Keratinocyte (primary cell): ENCODE results near the gene MAML2. TPM values are rescaled to one million over a fixed set of nuclear protein-coding genes. Genes with fewer than 3 reads are reported as not detected.

Experiments
- DNase-seq: peaks from one replicate; pipeline ENCODE4 v3.0.0-alpha.2; 2011; ENCODE audit warnings: low read depth, missing footprints, low spot score
- FAIRE-seq: peaks from 2 replicates; lab custom pipeline; 2011; peaks lifted over from hg19 to GRCh38; lab: Jason Lieb, UNC
- H2AFZ ChIP-seq: 2 replicates; pipeline ENCODE4 v1.6.0; 2012; ENCODE audit warnings: low read length, control low read depth, inconsistent platforms; ENCODE audit not compliant: control insufficient read depth
- H3K27ac ChIP-seq: 2 replicates; pipeline ENCODE4 v1.5.1; 2011; ENCODE audit warnings: low read length; ENCODE audit not compliant: control insufficient read depth, insufficient read depth
- H3K27me3 ChIP-seq: 3 replicates; pipeline ENCODE4 v1.6.0; 2011; ENCODE audit warnings: low read length; ENCODE audit not compliant: control insufficient read depth, insufficient read depth; ENCODE audit errors: extremely low read depth
- H3K36me3 ChIP-seq, 2 experiments: 2 replicates in 1 of 2; 3 replicates in 1 of 2; pipeline ENCODE4 v1.5.1; 2011; ENCODE audit warnings: low read length in 2 of 2, mild to moderate bottlenecking in 1 of 2; ENCODE audit not compliant: control insufficient read depth in 2 of 2, insufficient read depth in 2 of 2; ENCODE audit errors: extremely low read depth in 1 of 2
- H3K4me1 ChIP-seq: 3 replicates; pipeline ENCODE4 v1.5.1; 2011; ENCODE audit warnings: low read length; ENCODE audit not compliant: control insufficient read depth, insufficient read depth; ENCODE audit errors: extremely low read depth
- H3K4me2 ChIP-seq: 3 replicates; pipeline ENCODE4 v1.6.0; 2011; ENCODE audit warnings: low read depth, low read length; ENCODE audit not compliant: control insufficient read depth, insufficient read depth; ENCODE audit errors: extremely low read depth
- H3K4me3 ChIP-seq, 3 experiments: fragments of 200-600 bp in 1 of 3; sonication (generic) in 1 of 3; 2 replicates in 2 of 3; 3 replicates in 1 of 3; pipeline ENCODE4 v1.5.1; 2011 to 2016; ENCODE audit warnings: low read length in 3 of 3, mild to moderate bottlenecking in 3 of 3, control low read depth in 2 of 3, inconsistent platforms in 1 of 3, low read depth in 1 of 3, mixed read lengths in 1 of 3, mixed run types in 1 of 3, moderate library complexity in 1 of 3; ENCODE audit not compliant: control insufficient read depth in 2 of 3, insufficient read depth in 2 of 3; ENCODE audit errors: extremely low read depth in 1 of 3
- H3K79me2 ChIP-seq: 2 replicates; pipeline ENCODE4 v1.6.0; 2012; ENCODE audit warnings: low read length; ENCODE audit not compliant: control insufficient read depth, insufficient read depth
- H3K9ac ChIP-seq: 3 replicates; pipeline ENCODE4 v1.6.0; 2011; ENCODE audit warnings: low read length; ENCODE audit not compliant: control insufficient read depth, insufficient read depth; ENCODE audit errors: extremely low read depth
- H3K9me1 ChIP-seq: 3 replicates; pipeline ENCODE4 v1.6.0; 2011; ENCODE audit warnings: low read length; ENCODE audit not compliant: control insufficient read depth, insufficient read depth; ENCODE audit errors: extremely low read depth
- H3K9me3 ChIP-seq: 2 replicates; pipeline ENCODE4 v1.5.1; 2012; ENCODE audit warnings: low read depth, low read length; ENCODE audit not compliant: control insufficient read depth
- H4K20me1 ChIP-seq: 3 replicates; pipeline ENCODE4 v1.6.0; 2011; ENCODE audit warnings: low read length; ENCODE audit not compliant: control insufficient read depth, insufficient read depth; ENCODE audit errors: extremely low read depth
- CTCF ChIP-seq, 3 experiments: IDR thresholded peaks in 1 of 3; conservative IDR thresholded peaks in 1 of 3; optimal IDR thresholded peaks in 1 of 3; 2 replicates in 2 of 3; 3 replicates in 1 of 3; pipeline versions ENCODE3 to v1.5.1; 2011; ENCODE audit warnings: low read length in 3 of 3, mild to moderate bottlenecking in 3 of 3, moderate library complexity in 2 of 3, control low read depth in 1 of 3, inconsistent platforms in 1 of 3; ENCODE audit not compliant: insufficient read depth in 2 of 3; ENCODE audit errors: extremely low read depth in 1 of 3
- EZH2 ChIP-seq: IDR thresholded peaks from one replicate; pipeline ENCODE4 v1.6.1; 2012; ENCODE audit warnings: inconsistent platforms, mild to moderate bottlenecking, low read length, moderate library complexity
- dilution Hi-C: fragments of 300-500 bp; cut with MboI; formaldehyde crosslinking; loops from one replicate; pipeline ENCODE4 v1.7.0; 2020; ENCODE audit warnings: low sequenced_read_pairs; ENCODE audit not compliant: extremely low pct_ligation_motif_present
- polyA plus RNA-seq, 5 experiments: library from polyadenylated mRNA; depleted of rRNA in 3 of 5; stranded (reverse) in 3 of 5; stranded (forward) in 1 of 5; unstranded in 1 of 5; fragments of >200 nt; gene quantifications; 1 replicate in 1 of 5; 2 replicates in 3 of 5; 3 replicates in 1 of 5; pipeline versions ENCODE4 v1.2.1 to v1.2.3, GENCODE V29; 2011 to 2012; ENCODE audit warnings: missing spikeins in 2 of 5, low read depth in 1 of 5, low replicate concordance in 1 of 5

Gene MAML2
- polyA plus RNA-seq, 1 donor (not counting 4 experiments of a cell fraction or from before 2014, with no cell fraction given), result 4.2 TPM

GRCh38 chr11:96338910-96339705 lies 3.9 kb downstream of the MAML2 start:
- peak overlapping the region in 2 of 3 experiments; percentile 50 to 51 for H3K4me3 ChIP-seq
- no peaks in the 10 kb centered on the region for H3K27me3 ChIP-seq
- peak overlapping the region; percentile 73 for H3K9ac ChIP-seq
- H2AFZ ChIP-seq, result peak overlapping the region; percentile 81
- H3K9me3 ChIP-seq, result no peaks in the 10 kb centered on the region
- H3K36me3 ChIP-seq, result no peaks in the 10 kb centered on the region
- H3K4me2 ChIP-seq, result peak overlapping the region; percentile 100
- no peaks in the 10 kb centered on the region for H3K9me1 ChIP-seq
- TF ChIP-seq EZH2 (no peak), CTCF (optimal IDR thresholded peaks at IDR 0.05 in 1 of 3, IDR thresholded peaks at IDR 0.05 in 1 of 3, conservative IDR thresholded peaks at IDR 0.05 in 1 of 3; ENCODE audit: extremely low read depth in 1 of 3, insufficient read depth in 2 of 3, low read length in 3 of 3) (peak in 2 of 3 experiments; percentile 14 to 25)
- peak overlapping the region; percentile 85 for H3K27ac ChIP-seq
- H4K20me1 ChIP-seq, result no peaks in the 10 kb centered on the region
- DNase-seq (no peak), FAIRE-seq (no peak)
- H3K79me2 ChIP-seq, result peaks cover 49% of the 10 kb centered on the region
- dilution Hi-C loops, result no loop called here
- H3K4me1 ChIP-seq, result peaks cover 48% of the 10 kb centered on the region

GRCh38 chr11:96337541-96338431 lies 5.2 kb downstream of the MAML2 start:
- no peak for TF ChIP-seq EZH2
- FAIRE-seq, result no peak
- H3K27ac ChIP-seq, result peak overlapping the region; percentile 85
- DNase-seq, result no peak
- H3K27me3 ChIP-seq, result no peaks in the 10 kb centered on the region
- no peaks in the 10 kb centered on the region for H3K36me3 ChIP-seq
- H3K4me2 ChIP-seq, result peak overlapping the region; percentile 100
- dilution Hi-C loops, result no loop called here
- no peaks in the 10 kb centered on the region for H4K20me1 ChIP-seq
- no peaks in the 10 kb centered on the region for H3K9me3 ChIP-seq
- H3K9ac ChIP-seq, result peak overlapping the region; percentile 18
- peaks cover 43% of the 10 kb centered on the region for H3K4me1 ChIP-seq
- H3K9me1 ChIP-seq, result no peaks in the 10 kb centered on the region
- H3K4me3 ChIP-seq, result peak overlapping the region in 2 of 3 experiments; percentile 9 to 23
- peaks cover 49% of the 10 kb centered on the region for H3K79me2 ChIP-seq
- H2AFZ ChIP-seq, result peak overlapping the region; percentile 18
